Measurements from ENCODE around the gene EIPR1.

- TF ChIP-seq CTCF (IDR thresholded peaks at IDR 0.05; ENCODE audit: poor library complexity, severe bottlenecking) (peak; percentile 37), POLR2AphosphoS5 (IDR thresholded peaks at IDR 0.05) (no peak), EP300 (conservative IDR thresholded peaks at IDR 0.05; ENCODE audit: poor library complexity, severe bottlenecking) (no peak)
These were observed 113.4 kb downstream of the EIPR1 start for GRCh38 chr2:3264010-3264744.

All from neural cell (in vitro differentiated cells).